Esophagus muscularis mucosa (tissue), 2 donors: ENCODE measurements around the gene PHACTR3.

Experiments used
- EP300 ChIP-seq: sonication (generic); formaldehyde crosslinking; IDR thresholded peaks from one replicate; pipeline ENCODE4 v1.6.1; 2017; ENCODE audit warnings: antibody characterized with exemption
- POLR2A ChIP-seq: fragments of 450-650 bp; IDR thresholded peaks from one replicate; pipeline ENCODE4 v1.6.1; 2017; ENCODE audit warnings: antibody characterized with exemption, moderate library complexity, mild to moderate bottlenecking, low read depth

- no peak for TF ChIP-seq EP300
- TF ChIP-seq POLR2A, result no peak
Measured at GRCh38 chr20:59819496-59820203, 215.3 kb downstream of the PHACTR3 start.
